HepG2 (cell line): ENCODE results near the gene CTSA. TPM values are rescaled to one million over a fixed set of nuclear protein-coding genes. Genes with fewer than 3 reads are reported as not detected.

Experiments used
- CC2D1A ChIP-seq: sonication (generic); formaldehyde crosslinking; IDR thresholded peaks from 2 replicates; pipeline ENCODE4 v1.8.1; 2023; ENCODE audit warnings: mild to moderate bottlenecking, missing genetic modification reagents
- CEBPG ChIP-seq: IDR thresholded peaks from 2 replicates; pipeline ENCODE4 v1.6.1; 2016
- HIVEP1 ChIP-seq: sonication (generic); formaldehyde crosslinking; IDR thresholded peaks from 2 replicates; pipeline ENCODE4 v1.4.0; 2020; ENCODE audit warnings: mild to moderate bottlenecking, missing genetic modification reagents
- HOXA3 ChIP-seq: sonication (generic); formaldehyde crosslinking; IDR thresholded peaks from 2 replicates; pipeline ENCODE4 v1.5.0; 2020; ENCODE audit warnings: missing genetic modification reagents
- PRMT3 ChIP-seq: sonication (generic); formaldehyde crosslinking; IDR thresholded peaks from 2 replicates; pipeline ENCODE4 v1.8.1; 2022; ENCODE audit warnings: low read depth, mild to moderate bottlenecking, moderate library complexity, missing genetic modification reagents, borderline replicate concordance
- RAD21 ChIP-seq: fragments of 450-650 bp; formaldehyde crosslinking; IDR thresholded peaks from 2 replicates; pipeline ENCODE4 v1.5.0; 2020; ENCODE audit warnings: mild to moderate bottlenecking
- SUZ12 ChIP-seq: fragments of 150-350 bp; IDR thresholded peaks from 2 replicates; pipeline ENCODE4 v1.6.1; 2014; ENCODE audit warnings: low read depth, low read length
- ZIK1 ChIP-seq: sonication (generic); formaldehyde crosslinking; IDR thresholded peaks from 2 replicates; pipeline ENCODE4 v1.5.0; 2020; ENCODE audit warnings: mild to moderate bottlenecking, low read depth, missing genetic modification reagents, borderline replicate concordance
- ZNF10 ChIP-seq: sonication (generic); formaldehyde crosslinking; IDR thresholded peaks from 2 replicates; pipeline ENCODE4 v1.4.0; 2020; ENCODE audit warnings: mild to moderate bottlenecking, low read depth, missing genetic modification reagents, borderline replicate concordance
- ZNF235 ChIP-seq: sonication (generic); formaldehyde crosslinking; IDR thresholded peaks from 2 replicates; pipeline ENCODE4 v1.8.1; 2023; ENCODE audit warnings: mild to moderate bottlenecking, missing genetic modification reagents, borderline replicate concordance
- ZNF30 ChIP-seq: sonication (generic); formaldehyde crosslinking; IDR thresholded peaks from 2 replicates; pipeline ENCODE4 v1.5.0; 2020; ENCODE audit warnings: mild to moderate bottlenecking, missing genetic modification reagents
- ZNF431 ChIP-seq: sonication (generic); formaldehyde crosslinking; IDR thresholded peaks from 2 replicates; pipeline ENCODE4 v1.9.0; 2022; ENCODE audit warnings: missing genetic modification reagents, low read depth, mild to moderate bottlenecking, borderline replicate concordance
- ZNF83 ChIP-seq: sonication (generic); formaldehyde crosslinking; IDR thresholded peaks from 2 replicates; pipeline ENCODE4 v1.4.0; 2020; ENCODE audit warnings: missing genetic modification reagents, mild to moderate bottlenecking, borderline replicate concordance
- polyA plus RNA-seq, 8 experiments: library from polyadenylated mRNA; depleted of rRNA in 3 of 8; stranded (reverse) in 7 of 8; unstranded in 1 of 8; fragments of >200 nt; fragmentation: Illumina TruSeq in 4 of 8; extraction: Trizol in 4 of 8; gene quantifications; 2 replicates each; pipeline versions ENCODE4 v1.2.1 to v1.2.3, GENCODE V29; 2011 to 2016; ENCODE audit warnings: low read depth in 4 of 8, missing spikeins in 1 of 8, mixed read lengths in 1 of 8; ENCODE audit not compliant: insufficient read depth in 1 of 8
- total RNA-seq, 5 experiments: library from RNA; depleted of rRNA; stranded (reverse); fragments of >200 nt; fragmentation: Illumina TruSeq; extraction: Trizol; gene quantifications; 2 replicates each; pipeline ENCODE4 v1.2.3, GENCODE V29; 2016; ENCODE audit warnings: low read depth in 1 of 5
- TF ChIP-seq, protein P1 (sequence below): sonication (generic); formaldehyde crosslinking; IDR thresholded peaks from 2 replicates; pipeline ENCODE4 v1.8.1; 2023; ENCODE audit warnings: mild to moderate bottlenecking, moderate library complexity, missing genetic modification reagents
- TF ChIP-seq, protein P2 (sequence below): sonication (generic); formaldehyde crosslinking; conservative IDR thresholded peaks from 2 replicates; pipeline ENCODE4 v1.4.0; 2020; ENCODE audit warnings: mild to moderate bottlenecking, missing genetic modification reagents, moderate library complexity
- TF ChIP-seq, protein P3 (sequence below): sonication (generic); formaldehyde crosslinking; IDR thresholded peaks from 2 replicates; pipeline ENCODE4 v1.4.0; 2020; ENCODE audit warnings: missing genetic modification reagents
- TF ChIP-seq, protein P4 (sequence below): sonication (generic); formaldehyde crosslinking; IDR thresholded peaks from 2 replicates; pipeline ENCODE4 v1.5.0; 2020; ENCODE audit warnings: mild to moderate bottlenecking, missing genetic modification reagents

CTSA gene
- total and polyA plus RNA-seq, 2 of the 13 experiments (the other 11 are each of a cell fraction or from before 2014, with no cell fraction given), result 202 to 231 TPM

DNA sequence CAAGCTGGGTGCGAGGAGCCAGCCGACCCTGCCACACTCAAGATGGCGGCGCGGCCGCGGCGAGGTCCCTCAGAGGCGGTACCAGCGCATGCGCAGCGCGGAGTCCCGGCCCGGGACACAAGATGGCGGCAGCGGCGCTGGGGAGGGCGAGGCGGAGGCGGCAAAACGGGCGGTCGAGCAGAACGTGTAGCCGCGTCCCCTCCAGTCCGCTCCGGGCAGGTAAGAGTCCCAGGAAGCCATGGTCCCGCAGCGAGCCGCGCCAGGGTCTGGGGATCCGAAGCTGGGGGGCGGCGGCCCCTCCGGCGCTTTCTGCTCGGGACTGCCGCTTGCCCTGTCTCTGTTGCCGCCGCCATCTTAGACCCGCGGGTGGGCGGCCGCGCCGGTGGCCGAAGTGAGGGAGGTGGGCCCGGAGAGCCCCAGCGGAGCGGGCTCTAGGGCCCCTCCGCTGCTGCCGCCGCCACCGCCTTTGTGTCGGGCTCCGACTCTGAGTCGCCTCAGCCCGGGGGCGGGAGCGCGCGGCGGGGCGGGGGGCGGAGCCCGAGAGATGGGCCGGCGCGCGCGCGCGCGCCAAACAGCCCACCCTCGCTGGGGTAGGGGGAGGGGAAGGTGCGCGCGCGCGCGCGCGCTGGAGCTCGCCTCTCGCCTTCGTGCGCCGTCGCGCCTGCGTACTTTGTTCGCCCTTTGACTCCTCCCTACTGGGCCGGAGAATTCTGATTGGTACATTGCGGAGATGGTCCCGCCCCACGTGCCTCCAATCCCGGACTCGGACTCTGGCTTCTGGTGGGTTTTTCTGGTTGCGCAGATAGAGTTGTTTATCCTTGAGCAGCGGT, 43.7 kb downstream of the CTSA start, which contains the start of gene PCIF1 (continued):
- TF ChIP-seq, protein P1, sequence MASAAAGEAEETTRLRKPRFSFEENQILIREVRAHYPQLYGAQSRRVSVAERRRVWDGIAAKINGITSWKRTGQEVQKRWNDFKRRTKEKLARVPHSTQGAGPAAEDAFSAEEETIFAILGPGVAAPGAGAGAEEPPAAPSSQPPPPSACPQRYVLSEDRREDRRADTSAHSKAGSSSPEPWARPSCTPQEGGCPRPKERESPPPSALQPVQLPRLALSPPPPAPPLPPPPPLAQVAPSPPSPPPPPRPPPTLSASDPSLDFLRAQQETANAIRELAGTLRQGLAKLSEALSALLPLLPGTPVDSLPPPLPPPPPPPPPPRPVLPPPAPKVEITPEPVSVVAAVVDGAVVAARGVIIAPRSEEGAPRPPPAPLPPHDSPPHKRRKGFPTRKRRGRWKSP, result peak; percentile 92
- TF ChIP-seq HOXA3 (peak; percentile 99), HIVEP1 (peak; percentile 88), ZNF30 (peak; percentile 84; the same call in 1 of the 2 replicates), SUZ12 (no peak), ZIK1 (peak; percentile 84; the same call in 1 of the 2 replicates), ZNF10 (no peak), PRMT3 (CRISPR knock-in tag) (peak; percentile 24; the same call in 1 of the 2 replicates), RAD21 (CRISPR knock-in tag) (peak; percentile 90), CC2D1A (CRISPR knock-in tag) (no peak), ZNF83 (CRISPR knock-in tag) (0 out of 2 replicates have a peak, but pooled peaks have one; percentile 29), ZNF431 (CRISPR knock-in tag) (peak; percentile 98), ZNF235 (CRISPR knock-in tag) (no peak; the same call in 1 of the 2 replicates), CEBPG (CRISPR knock-in tag) (peak; percentile 46; the same call in 1 of the 2 replicates)
- TF ChIP-seq, protein P2, sequence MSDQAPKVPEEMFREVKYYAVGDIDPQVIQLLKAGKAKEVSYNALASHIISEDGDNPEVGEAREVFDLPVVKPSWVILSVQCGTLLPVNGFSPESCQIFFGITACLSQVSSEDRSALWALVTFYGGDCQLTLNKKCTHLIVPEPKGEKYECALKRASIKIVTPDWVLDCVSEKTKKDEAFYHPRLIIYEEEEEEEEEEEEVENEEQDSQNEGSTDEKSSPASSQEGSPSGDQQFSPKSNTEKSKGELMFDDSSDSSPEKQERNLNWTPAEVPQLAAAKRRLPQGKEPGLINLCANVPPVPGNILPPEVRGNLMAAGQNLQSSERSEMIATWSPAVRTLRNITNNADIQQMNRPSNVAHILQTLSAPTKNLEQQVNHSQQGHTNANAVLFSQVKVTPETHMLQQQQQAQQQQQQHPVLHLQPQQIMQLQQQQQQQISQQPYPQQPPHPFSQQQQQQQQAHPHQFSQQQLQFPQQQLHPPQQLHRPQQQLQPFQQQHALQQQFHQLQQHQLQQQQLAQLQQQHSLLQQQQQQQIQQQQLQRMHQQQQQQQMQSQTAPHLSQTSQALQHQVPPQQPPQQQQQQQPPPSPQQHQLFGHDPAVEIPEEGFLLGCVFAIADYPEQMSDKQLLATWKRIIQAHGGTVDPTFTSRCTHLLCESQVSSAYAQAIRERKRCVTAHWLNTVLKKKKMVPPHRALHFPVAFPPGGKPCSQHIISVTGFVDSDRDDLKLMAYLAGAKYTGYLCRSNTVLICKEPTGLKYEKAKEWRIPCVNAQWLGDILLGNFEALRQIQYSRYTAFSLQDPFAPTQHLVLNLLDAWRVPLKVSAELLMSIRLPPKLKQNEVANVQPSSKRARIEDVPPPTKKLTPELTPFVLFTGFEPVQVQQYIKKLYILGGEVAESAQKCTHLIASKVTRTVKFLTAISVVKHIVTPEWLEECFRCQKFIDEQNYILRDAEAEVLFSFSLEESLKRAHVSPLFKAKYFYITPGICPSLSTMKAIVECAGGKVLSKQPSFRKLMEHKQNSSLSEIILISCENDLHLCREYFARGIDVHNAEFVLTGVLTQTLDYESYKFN, result peak; percentile 60
- TF ChIP-seq, protein P3, sequence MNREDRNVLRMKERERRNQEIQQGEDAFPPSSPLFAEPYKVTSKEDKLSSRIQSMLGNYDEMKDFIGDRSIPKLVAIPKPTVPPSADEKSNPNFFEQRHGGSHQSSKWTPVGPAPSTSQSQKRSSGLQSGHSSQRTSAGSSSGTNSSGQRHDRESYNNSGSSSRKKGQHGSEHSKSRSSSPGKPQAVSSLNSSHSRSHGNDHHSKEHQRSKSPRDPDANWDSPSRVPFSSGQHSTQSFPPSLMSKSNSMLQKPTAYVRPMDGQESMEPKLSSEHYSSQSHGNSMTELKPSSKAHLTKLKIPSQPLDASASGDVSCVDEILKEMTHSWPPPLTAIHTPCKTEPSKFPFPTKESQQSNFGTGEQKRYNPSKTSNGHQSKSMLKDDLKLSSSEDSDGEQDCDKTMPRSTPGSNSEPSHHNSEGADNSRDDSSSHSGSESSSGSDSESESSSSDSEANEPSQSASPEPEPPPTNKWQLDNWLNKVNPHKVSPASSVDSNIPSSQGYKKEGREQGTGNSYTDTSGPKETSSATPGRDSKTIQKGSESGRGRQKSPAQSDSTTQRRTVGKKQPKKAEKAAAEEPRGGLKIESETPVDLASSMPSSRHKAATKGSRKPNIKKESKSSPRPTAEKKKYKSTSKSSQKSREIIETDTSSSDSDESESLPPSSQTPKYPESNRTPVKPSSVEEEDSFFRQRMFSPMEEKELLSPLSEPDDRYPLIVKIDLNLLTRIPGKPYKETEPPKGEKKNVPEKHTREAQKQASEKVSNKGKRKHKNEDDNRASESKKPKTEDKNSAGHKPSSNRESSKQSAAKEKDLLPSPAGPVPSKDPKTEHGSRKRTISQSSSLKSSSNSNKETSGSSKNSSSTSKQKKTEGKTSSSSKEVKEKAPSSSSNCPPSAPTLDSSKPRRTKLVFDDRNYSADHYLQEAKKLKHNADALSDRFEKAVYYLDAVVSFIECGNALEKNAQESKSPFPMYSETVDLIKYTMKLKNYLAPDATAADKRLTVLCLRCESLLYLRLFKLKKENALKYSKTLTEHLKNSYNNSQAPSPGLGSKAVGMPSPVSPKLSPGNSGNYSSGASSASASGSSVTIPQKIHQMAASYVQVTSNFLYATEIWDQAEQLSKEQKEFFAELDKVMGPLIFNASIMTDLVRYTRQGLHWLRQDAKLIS, result peak; percentile 98
- TF ChIP-seq, protein P4, sequence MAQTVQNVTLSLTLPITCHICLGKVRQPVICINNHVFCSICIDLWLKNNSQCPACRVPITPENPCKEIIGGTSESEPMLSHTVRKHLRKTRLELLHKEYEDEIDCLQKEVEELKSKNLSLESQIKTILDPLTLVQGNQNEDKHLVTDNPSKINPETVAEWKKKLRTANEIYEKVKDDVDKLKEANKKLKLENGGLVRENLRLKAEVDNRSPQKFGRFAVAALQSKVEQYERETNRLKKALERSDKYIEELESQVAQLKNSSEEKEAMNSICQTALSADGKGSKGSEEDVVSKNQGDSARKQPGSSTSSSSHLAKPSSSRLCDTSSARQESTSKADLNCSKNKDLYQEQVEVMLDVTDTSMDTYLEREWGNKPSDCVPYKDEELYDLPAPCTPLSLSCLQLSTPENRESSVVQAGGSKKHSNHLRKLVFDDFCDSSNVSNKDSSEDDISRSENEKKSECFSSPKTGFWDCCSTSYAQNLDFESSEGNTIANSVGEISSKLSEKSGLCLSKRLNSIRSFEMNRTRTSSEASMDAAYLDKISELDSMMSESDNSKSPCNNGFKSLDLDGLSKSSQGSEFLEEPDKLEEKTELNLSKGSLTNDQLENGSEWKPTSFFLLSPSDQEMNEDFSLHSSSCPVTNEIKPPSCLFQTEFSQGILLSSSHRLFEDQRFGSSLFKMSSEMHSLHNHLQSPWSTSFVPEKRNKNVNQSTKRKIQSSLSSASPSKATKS (CRISPR knock-in tag), result no peak
